SK-N-SH treated with all-trans-retinoic acid at 6 μM for 48 hours (cell line): Measurements from ENCODE around the gene MID2.

Source experiments
- CSDC2 ChIP-seq: fragments of 250-450 bp; sonication (Bioruptor Pico); IDR thresholded peaks from 2 replicates; pipeline ENCODE4 v1.5.0; 2020; ENCODE audit warnings: mild to moderate bottlenecking, moderate library complexity
- ZFP3 ChIP-seq: fragments of 250-450 bp; sonication (Bioruptor Pico); IDR thresholded peaks from 2 replicates; pipeline ENCODE4 v1.5.0; 2020; ENCODE audit warnings: mild to moderate bottlenecking, moderate library complexity

GRCh38 chrX:107842715-107843400 lies 17.2 kb downstream of the MID2 start:
- TF ChIP-seq ZFP3, result no peak
- TF ChIP-seq CSDC2 (CRISPR knock-in tag), result no peak
